ENCODE measurements around the gene SPG7. TPM values are rescaled to one million over a fixed set of nuclear protein-coding genes. Genes with fewer than 3 reads are reported as not detected.
"Not testable (repeated sequence)": the region's sequence is repeated elsewhere in the genome, so short reads cannot be mapped to it uniquely, and the experiment has no call there.

Gene SPG7
- total RNA-seq, 1 donor from 2014 or later = 116 TPM

- intact Hi-C loops (cut with micrococcal nuclease) = loop anchor here (1.0 kb wide), 2 partner anchors 67 to 127 kb away; partner anchors contain the start of gene SPATA2L
Observed at GRCh38 chr16:89574681-89575246, 66.6 kb downstream of the SPG7 start.

- intact Hi-C loops (cut with micrococcal nuclease) = no loop called here
Observed at GRCh38 chr16:89575247-89576152, 67.3 kb downstream of the SPG7 start, which contains the start of gene CPNE7. Gene CPNE7, plus strand, starts transcription at chr16:89575758. Its CDS starts 140 bp downstream, at chr16:89575898.

- intact Hi-C loops (cut with micrococcal nuclease) = no loop called here
Observed at GRCh38 chr16:89576153-89577054, 68.2 kb downstream of the SPG7 start.

- intact Hi-C loops (cut with micrococcal nuclease) = no loop called here
Observed at GRCh38 chr16:89577055-89577759, 69.0 kb downstream of the SPG7 start.

- intact Hi-C loops (cut with micrococcal nuclease) = no loop called here
Observed at GRCh38 chr16:89579351-89579750, 71.1 kb downstream of the SPG7 start.

- intact Hi-C loops (cut with micrococcal nuclease) = no loop called here
Observed at GRCh38 chr16:89581045-89581695, 73.0 kb downstream of the SPG7 start.

- intact Hi-C loops (cut with micrococcal nuclease) = no loop called here
Observed at GRCh38 chr16:89581861-89582563, 73.8 kb downstream of the SPG7 start.

GRCh38 chr16:89582614-89583196, 74.5 kb downstream of the SPG7 start:
- intact Hi-C loops (cut with micrococcal nuclease) = no loop called here

GRCh38 chr16:89583197-89583894, 75.1 kb downstream of the SPG7 start:
- intact Hi-C loops (cut with micrococcal nuclease) = no loop called here

GRCh38 chr16:89583895-89584644, 75.9 kb downstream of the SPG7 start:
- intact Hi-C loops (cut with micrococcal nuclease) = no loop called here

GRCh38 chr16:89584768-89585549, 76.8 kb downstream of the SPG7 start:
- intact Hi-C loops (cut with micrococcal nuclease) = no loop called here

- intact Hi-C loops (cut with micrococcal nuclease) = no loop called here
Observed at GRCh38 chr16:89586218-89586617, 78.0 kb downstream of the SPG7 start.

GRCh38 chr16:89586853-89587252, 78.7 kb downstream of the SPG7 start:
- intact Hi-C loops (cut with micrococcal nuclease) = no loop called here

- intact Hi-C loops (cut with micrococcal nuclease) = not testable (repeated sequence)
Observed at GRCh38 chr16:89587676-89588075, 79.5 kb downstream of the SPG7 start.

- intact Hi-C loops (cut with micrococcal nuclease) = no loop called here
Observed at GRCh38 chr16:89588413-89589109, 80.4 kb downstream of the SPG7 start.

GRCh38 chr16:89589241-89589926, 81.2 kb downstream of the SPG7 start:
- intact Hi-C loops (cut with micrococcal nuclease) = no loop called here

Data from T-helper 2 cell treated with Interferon-gamma antibody and Interleukin-4, amounts not matched to agents 100 ng/mL and 5 ng/mL, for 36 hours (primary cell).